NCI-H1694 (cell line): Measurements from ENCODE around the gene TMEM132E.
A peak's percentile ranks its signal among the peaks of the same experiment; 100 is the strongest.

Source experiments
- DNase-seq: peaks from one replicate; lab custom pipeline; 2025; lab: John Stamatoyannopoulos, UW

Gene TMEM132E

DNA sequence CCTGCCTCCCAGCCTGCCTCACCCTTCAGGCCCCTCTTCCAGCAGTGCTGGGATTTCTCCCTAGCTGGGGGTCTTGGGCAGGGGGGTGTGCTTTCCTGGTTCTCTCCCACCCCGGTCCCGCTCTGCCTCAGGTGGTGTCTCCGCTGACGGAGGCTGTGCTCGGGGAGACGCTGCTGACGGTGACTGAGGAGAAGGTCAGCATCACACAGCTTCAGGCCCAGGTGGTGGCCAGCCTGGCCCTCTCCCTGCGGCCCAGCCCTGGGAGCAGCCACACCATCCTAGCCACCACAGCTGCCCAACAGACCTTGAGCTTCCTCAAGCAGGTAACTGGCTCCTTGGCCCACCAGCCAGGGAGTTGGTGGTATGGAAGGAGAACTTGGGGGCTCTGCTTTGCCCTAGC, 56.5 kb downstream of the TMEM132E start:
- no peak for DNase-seq

DNA sequence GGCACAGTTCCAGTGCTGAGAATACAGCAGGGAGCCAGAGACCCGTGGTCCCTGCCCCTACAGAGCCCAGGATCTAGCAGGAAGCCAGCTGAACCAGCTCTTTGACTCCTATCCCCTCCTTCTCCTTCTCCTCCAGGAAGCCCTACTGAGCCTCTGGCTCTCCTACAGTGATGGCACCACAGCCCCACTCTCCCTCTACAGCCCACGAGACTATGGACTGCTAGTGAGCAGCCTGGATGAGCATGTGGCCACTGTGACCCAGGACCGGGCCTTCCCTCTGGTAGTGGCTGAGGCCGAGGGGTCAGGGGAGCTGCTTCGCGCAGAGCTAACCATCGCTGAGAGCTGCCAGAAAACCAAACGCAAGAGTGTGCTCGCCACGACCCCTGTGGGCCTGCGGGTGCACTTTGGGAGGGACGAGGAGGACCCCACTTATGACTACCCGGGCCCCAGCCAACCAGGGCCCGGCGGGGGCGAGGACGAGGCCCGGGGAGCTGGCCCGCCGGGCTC, 57.7 kb downstream of the TMEM132E start:
- DNase-seq: no peak

DNA sequence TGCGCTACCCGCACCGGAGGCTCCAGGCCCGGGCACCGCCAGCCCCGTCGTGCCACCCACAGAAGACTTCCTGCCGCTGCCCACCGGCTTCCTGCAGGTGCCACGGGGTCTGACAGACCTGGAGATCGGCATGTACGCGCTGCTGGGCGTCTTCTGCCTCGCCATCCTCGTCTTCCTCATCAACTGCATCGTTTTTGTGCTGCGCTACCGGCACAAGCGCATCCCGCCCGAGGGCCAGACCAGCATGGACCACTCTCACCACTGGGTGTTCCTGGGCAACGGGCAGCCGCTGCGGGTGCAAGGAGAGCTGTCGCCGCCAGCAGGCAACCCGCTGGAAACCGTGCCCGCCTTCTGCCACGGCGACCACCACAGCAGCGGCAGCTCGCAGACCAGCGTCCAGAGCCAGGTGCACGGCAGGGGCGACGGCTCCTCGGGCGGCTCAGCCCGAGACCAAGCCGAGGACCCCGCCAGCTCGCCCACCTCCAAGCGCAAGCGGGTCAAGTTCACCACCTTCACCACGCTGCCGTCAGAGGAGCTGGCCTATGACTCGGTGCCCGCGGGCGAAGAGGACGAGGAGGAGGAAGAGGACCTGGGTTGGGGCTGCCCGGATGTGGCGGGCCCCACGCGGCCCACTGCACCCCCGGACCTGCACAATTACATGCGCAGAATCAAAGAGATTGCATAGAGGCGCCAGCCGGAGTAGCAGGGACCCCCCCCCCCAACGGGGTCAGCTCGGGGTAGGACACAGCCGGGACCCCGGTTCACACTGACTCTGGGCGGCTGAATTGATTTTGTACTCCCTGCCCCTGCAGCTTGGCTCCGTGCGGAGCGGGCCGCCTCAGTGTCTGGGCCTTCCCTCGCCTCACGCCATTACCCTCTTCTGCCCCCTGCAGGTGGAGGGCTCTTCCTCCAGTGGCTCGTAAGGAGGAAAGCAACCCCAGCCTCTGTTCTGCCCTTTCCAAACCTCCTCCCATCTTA, 58.5 kb downstream of the TMEM132E start:
- peak; percentile 70 for DNase-seq

DNA sequence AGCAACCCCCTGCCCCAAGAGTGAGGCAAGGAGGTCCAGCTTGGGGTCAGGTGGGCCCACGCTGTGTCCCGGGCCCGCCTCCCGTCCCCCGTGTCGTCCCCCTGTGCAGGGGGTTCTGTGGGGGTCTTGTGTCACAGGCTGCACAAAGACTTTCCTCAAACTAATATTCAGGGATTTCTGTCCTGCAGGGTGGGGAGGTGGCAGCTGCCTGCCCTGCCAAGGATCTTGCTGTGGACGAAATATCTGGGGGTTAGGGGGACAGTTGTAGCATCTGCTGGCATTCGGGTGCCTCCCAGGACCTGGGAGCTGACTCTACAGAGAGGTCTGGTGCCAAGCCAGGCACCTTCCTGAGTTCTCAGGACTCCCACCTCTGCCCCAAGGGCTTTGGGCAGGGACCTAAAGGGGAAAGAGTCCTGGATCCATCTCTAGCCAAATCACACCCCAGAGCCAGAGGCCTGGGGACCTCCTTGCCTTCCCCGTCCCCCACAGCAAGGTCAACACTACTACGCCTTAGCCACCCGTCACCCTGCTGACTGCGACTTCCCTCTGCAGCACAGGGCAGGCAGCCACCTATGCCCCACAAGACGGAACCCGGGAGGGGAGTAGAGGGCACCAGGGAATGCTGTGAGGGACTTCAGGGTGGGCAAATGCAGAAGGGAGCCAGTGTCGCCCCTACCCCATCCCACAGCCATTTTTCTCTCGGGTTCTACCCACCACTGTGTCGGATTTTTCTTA, 59.3 kb downstream of the TMEM132E start:
- DNase-seq: no peak

DNA sequence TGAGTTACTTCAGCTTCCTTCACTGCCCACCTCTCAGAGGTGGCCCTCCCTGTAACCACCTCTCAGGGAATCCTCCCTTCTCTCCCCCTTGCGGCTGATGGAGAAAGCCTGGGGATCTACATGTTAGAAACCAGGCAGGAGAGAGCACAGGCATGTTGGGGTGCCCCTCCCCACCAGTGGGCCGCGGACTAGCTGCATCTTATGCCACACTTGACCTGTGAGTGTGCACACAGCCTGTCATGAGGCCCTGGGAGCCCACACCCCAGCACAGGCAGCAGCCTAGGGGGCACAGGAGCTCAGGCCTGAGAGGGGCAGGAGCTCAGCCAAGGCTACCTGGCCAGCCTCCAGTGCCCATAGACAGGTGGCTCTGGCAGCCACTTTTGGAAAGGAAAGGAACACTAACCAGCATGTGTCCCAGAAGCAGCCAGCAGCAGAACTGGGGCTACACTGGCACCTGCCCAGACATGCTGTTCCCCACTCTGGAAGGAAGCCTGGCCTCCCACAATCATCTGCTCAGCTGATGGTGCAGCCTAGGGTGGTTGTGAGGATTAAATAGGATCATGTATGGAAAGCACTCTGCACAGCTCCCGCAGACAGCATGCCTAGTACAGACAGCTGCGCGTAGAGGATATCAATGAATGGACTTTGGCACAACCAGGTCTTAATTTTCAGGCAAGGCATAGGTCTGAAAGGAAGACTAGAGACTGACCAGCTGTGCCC, 60.5 kb downstream of the TMEM132E start:
- DNase-seq: peak; percentile 83

DNA sequence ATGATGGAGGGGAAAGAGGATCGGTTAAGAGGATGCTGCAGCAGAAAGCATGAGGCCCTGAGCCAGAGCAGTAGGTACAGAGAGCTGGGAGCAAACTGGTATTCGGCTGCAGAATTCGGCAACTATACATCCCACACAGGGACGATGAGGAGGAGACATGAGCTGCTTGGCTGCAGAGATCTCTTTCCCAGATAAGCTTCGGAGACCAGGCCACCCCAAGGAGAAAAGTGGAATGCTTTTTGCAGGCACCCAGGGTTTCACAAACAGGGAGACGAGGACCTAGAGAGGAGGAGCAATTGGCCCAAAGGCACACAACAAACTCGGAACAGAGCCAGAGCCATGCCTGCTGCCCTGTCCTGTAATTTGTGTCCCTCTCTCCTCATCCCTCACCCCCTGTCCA, 62.0 kb downstream of the TMEM132E start:
- no peak for DNase-seq

DNA sequence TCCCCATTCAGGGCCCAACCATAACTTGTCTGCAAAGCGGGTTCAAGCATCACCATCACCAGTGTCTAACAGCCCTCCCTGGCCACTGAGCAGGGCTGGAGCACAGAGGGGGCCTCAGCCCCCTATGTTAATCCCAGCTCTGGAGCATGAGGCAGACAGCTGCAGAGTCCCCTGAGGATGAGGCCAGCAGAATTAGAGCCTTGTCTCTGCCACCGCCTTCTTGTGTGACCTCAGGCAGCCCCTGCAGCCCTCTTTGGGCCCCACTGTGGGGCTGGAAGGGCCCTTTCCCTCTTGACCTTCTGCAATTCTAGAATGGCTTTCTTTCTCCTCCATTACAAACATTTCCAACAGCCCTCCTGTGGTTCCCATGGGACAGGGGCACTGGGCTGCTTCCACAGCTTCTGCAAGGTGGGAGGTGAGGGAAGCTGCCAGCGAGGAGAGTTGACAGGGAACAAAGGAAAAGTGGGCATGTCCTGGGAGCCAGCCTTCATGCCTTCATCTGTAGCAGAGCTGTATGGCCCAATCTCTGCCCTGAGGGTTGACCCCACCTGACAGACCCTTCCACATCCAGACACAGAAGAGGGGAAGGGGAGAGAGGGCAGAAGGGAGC, 65.7 kb downstream of the TMEM132E start:
- DNase-seq: no peak

DNA sequence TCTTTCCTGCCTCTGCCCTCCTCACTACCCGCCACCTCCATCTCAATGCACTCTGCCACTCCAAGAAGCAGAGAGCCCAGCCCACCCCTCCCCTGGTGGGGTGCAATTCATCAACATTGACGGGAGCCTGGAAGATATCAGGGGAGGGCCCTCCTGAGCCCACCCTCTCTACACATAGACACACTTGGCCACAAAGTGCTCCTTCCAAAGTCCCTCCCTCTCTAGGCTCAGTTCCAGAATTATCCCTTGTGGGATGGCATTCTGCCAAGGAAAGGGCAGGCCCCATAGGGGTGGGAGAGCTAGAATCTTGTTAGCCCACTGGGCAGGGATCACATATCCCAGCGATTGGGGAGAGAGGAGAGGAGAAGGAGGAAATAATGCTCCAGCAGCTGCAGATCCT, 66.2 kb downstream of the TMEM132E start:
- peak; percentile 47 for DNase-seq

DNA sequence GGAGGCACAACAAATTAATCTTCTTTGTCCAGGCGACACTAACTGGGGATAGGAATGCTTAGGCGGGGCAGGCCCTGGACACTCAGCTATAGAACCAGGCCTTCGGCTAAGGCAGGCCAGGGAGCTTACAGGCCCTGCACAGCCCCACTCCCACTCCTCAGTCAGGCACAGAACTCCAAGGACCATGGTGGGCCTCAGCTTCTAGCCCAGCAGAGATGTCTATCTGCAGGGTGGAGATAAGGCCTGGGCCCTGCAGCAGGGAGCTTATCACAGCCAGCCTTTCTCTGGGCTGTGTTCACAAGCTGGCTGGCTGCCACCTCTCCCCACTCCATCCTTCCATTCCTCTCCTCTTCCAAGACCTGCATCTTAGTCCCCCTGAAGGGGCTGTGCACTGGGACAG, 68.1 kb downstream of the TMEM132E start:
- no peak for DNase-seq

DNA sequence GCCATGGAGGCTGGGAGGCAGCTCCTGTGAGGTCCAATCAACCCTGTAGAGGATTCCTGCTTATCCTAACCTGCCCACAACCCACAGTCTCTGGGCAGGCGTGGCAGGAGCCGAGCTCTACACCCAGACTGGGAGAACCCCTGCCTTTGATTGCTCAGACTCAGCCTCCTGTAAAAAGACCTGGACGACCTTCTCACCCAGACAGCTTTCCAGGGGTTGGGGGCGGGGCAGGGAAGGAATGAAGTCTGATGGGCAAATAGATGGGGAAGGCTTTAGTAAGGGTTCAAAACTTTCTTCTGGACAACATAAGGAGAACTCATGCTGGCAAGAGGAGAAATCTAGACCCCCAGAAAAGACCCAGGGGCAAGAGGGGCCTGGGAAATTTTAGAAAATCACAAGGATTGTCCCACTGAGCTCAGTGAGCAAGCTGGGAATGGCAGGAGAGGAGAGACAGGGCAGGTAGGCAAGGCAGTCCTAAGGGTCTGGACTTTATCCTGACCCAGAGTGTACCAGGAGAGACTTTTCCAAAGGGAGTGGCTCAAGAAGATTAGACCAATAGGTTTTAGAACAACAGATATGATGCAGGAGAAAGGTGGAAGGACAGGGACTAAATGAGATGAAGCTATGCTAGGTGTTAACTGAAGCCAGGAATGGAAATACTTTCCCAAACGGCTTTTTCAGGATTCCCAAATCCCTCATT, 70.8 kb downstream of the TMEM132E start:
- no peak for DNase-seq

DNA sequence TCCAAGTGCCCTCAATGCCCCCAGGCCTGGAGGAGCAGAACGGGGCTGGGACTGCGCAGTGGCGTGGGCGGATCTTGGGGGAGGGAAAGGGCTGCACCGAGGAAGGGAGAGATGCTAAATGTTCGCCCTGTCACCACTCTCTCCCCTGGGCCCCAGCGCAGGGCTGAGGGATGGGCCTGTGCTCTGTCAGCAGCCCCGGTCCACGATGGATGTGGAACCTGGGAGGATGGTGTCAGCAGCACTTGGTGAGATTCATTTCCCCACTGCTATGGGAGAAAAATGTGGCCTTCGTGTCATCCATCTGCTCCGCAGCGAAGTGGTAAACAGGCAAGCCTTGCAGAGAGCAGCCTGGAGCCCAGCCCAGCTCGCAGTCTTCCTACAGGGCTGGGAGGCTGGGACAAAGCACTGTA, 72.0 kb downstream of the TMEM132E start:
- no peak for DNase-seq

DNA sequence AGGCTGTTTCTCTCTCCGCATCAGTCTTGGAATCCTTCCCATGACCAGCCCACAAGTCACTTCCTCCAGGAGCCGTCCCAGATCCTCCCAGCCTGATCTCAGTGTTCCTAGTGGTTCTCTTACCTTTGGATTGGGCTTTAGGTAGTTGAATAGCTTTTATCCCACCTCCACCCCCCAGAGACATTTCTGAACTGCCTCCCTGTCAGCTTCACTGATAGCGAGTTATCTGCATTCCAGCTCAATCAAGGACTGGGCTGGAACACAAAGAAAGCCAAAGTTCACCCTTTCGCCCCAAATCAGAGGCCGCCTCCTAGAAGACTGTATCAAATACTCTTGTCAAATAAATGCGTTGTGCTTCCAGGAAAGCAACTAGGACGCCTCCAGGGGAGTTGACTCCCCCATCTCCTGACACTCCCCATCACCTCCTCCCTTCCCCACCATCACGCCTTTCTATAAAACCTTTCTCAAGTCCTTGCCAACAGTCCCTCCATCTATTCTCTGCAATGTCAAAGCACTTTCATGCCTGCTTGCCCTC, 72.7 kb downstream of the TMEM132E start:
- no peak for DNase-seq

DNA sequence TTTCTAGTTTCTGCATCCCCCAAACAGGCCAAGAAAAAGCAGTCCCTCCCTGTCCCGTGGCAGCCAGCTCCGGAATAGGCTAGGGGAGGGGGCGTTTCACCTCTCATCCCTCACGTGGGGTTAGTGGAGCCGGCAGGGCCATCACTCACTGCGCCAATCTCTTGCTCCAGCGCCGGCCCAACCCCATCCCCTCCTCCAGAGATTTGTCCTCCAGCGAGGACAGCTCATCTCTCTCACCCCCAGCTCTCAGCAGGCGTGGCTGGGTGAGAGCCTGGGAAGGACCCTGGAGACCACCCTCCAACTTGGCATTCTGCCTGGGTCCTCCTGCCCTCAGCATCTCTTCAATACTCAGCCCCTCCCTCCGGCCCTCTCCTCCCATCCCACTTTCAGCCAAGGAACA, 74.1 kb downstream of the TMEM132E start:
- no peak for DNase-seq

DNA sequence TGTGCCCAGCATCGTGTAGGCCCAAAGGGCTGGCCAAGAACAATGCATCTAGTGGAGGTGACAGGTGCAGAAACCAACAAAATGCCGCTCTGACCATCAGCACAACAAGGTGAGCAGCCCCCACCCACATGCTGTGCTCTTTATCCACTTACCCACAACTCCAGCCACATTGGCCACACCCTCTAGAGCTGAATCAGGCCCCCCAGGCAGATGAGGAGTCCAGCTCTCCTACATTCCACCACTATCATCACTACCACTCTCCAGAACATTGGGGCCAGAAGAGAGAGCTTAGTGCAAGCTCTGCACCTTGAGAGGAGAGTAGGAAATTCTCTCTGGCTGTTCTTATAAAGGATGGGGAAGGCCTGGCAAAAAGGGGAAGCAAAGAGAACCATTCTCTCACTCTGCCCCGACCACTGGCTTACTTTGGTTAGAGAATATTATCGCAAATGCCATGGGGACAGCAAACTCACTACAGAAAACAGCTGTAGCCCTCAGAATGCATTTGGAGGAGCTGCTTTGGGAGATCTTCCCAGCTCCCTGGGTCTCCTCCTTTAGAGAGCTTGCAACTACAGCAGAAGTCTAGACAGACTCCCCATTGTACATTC, 75.0 kb downstream of the TMEM132E start:
- DNase-seq: no peak

DNA sequence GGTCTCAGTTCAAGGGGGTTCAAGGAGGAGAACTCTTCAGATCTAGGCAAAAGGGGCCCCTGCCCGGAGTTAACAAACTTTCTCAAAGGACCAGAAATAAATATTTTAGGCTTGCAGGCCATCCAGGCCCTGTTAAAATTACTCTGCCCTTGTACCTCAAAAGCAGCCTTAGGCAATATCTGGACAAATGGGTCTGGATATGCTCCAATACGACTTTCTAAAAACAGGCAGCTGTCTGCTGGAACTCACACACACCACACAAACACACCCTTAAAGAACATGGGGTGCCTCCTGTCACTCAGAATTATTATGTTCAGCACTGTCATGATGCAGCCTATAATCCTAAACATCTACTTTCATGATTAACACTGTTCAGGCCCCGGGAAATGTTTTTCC, 75.5 kb downstream of the TMEM132E start:
- DNase-seq: no peak

DNA sequence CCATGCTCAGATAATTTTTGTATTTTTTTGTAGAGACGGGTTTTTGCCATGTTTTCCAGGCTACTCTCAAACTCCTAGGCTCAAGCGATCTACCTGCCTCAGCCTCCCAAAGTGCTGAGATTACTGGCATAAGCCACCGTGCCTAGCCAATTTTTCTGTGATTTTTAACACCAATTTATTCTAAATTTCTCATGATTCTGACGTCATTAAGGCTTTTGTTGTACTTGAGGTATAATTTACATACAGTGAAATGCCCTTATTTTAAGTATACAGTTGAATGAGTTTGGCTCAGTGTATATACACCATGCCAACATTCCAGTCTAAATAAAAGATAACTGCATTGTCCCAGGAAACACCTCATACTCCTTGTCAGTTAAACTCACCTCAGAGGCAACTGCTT, 77.4 kb downstream of the TMEM132E start:
- no peak for DNase-seq

DNA sequence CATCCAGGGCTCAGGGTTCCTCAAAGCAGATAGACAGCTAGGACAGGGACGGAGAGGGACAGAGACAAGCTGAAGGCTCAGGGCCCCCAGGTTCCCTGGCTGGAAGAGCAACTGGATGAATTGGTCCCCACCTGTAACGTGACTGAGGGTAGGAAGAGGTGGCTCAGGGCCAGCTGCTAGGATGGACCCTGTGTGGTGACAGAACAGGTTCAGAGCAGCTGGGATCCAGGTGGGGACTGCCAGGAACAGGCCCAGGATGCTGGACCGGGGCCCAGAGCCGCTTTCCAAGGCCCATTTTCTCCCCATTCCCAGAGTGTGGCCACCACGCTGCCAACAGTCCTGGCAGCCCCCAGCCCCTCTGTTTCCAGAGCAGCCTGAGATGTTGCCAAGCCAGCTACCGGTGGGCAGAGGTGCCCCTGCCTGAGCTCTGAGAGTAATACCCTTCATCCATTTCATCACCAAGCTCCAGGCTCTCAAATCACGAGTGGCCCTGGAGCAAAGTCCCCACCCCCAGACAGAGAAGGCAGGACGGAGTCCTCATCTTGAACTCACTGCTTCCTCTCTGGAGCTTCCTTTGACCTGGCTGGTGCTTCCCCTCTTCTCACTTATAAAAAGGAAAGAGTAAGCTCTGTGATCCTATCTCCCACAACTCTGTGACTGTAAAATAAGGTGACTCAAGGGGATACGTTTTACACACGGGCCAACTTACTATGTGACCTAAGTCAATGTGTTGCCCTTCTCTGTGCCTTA, 79.6 kb downstream of the TMEM132E start:
- no peak for DNase-seq

DNA sequence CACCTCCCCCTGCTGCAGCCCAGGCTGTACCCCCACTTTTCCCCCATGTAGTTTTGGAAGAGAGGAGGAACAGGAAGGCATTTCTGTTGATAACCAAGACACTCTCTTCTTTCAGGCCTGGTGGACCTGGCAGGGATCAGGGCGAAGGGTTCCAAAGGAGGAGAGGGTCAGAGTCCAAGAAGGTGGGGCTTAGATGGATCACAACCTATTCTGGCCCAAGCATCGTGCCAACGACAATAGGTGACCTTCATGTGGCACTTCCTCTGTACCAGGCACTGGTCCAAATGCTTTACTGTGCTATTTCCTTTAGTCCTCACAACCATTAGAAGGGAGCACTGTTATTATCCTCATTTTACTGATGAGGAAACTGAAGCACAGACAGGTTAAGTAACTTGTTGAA, 84.3 kb downstream of the TMEM132E start:
- DNase-seq: no peak

DNA sequence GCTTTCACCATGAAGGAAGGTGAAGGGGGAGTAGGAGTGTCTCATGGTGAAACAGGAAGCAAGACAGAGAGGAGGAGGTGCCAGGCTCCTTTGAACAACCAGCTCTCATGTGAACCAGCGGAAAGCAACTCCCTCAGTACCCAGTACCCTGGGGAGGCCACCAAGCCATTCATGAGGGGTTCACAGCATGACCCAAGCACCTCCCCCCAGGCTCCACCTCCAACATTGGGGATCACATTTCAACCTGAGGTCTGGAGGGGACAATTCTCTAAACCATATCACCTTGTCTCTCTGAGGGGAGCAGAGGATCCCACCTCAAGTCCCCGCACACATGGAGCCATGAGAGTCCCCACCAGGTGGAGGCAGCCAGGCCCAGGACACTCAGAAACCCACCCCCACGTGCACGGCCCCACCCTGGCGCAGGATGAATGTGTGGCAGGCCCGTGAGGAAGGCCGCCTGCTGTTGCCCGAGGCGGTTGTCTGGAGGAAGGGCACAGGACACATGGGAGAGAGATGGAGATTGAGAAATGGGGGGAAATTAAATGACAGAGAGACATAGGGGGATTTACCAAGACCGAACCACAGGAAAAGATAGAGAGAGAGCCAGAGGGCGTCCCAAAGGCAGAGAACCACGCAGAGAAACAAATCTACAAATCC, 85.9 kb downstream of the TMEM132E start:
- no peak for DNase-seq
